SU-DHL-6 (cell line): Measurements from ENCODE around the gene CATSPER1.

Experiments used
- EZH2phosphoT487 ChIP-seq: fragments of 200-600 bp; sonication (generic), shearing (Covaris generic); conservative IDR thresholded peaks from 2 replicates; pipeline ENCODE4 v1.6.1; 2018; ENCODE audit warnings: mild to moderate bottlenecking, antibody characterized with exemption, low read length, moderate library complexity, mixed read lengths
- TF ChIP-seq, protein P1 (sequence below): fragments of 200-600 bp; sonication (generic); IDR thresholded peaks from one replicate; pipeline ENCODE4 v1.5.1; 2017; ENCODE audit warnings: antibody characterized with exemption, mild to moderate bottlenecking, low read length, moderate library complexity; ENCODE audit not compliant: insufficient read depth, poor library complexity, severe bottlenecking

- TF ChIP-seq EZH2phosphoT487: no peak
- TF ChIP-seq, protein P1, sequence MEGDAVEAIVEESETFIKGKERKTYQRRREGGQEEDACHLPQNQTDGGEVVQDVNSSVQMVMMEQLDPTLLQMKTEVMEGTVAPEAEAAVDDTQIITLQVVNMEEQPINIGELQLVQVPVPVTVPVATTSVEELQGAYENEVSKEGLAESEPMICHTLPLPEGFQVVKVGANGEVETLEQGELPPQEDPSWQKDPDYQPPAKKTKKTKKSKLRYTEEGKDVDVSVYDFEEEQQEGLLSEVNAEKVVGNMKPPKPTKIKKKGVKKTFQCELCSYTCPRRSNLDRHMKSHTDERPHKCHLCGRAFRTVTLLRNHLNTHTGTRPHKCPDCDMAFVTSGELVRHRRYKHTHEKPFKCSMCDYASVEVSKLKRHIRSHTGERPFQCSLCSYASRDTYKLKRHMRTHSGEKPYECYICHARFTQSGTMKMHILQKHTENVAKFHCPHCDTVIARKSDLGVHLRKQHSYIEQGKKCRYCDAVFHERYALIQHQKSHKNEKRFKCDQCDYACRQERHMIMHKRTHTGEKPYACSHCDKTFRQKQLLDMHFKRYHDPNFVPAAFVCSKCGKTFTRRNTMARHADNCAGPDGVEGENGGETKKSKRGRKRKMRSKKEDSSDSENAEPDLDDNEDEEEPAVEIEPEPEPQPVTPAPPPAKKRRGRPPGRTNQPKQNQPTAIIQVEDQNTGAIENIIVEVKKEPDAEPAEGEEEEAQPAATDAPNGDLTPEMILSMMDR: peak; percentile 86
Measured at GRCh38 chr11:66045177-66045639, 18.9 kb upstream of the CATSPER1 start.
